ENCODE results near the gene CLIP1.
"Not testable (repeated sequence)": the region's sequence is repeated elsewhere in the genome, so short reads cannot be mapped to it uniquely, and the experiment has no call there.

Gene CLIP1

GRCh38 chr12:122454250-122454721 is 31.8 kb upstream of the CLIP1 start:
- Histone ChIP-seq H2AFZ (ENCODE audit: low read depth, low read length) (peak overlapping the region; percentile 77; the same call in 1 of the 2 replicates), H3K27me3 (ENCODE audit: low read depth, low read length) (no peaks in the 10 kb centered on the region), H3K9me3 (ENCODE audit: insufficient read depth, low read length) (no peaks in the 10 kb centered on the region), H3K9ac (ENCODE audit: low read length) (no peak overlapping the region), H3K4me1 (ENCODE audit: low read length) (peaks cover 6% of the 10 kb centered on the region), H4K20me1 (ENCODE audit: insufficient read depth, low read length) (no peaks in the 10 kb centered on the region), H3K79me2 (ENCODE audit: low read length) (no peaks in the 10 kb centered on the region), H3K36me3 (replicated peaks; ENCODE audit: low read depth, low read length) (no peaks in the 10 kb centered on the region), H3K4me2 (ENCODE audit: low read length) (no peak overlapping the region), H3K27ac (ENCODE audit: low read length) (no peak overlapping the region), H3K4me3 (ENCODE audit: low read length) (no peak overlapping the region)
- TF ChIP-seq CTCF (IDR thresholded peaks at IDR 0.05; ENCODE audit: low read depth, low read length) (no peak), EZH2phosphoT487 (IDR thresholded peaks at IDR 0.05; ENCODE audit: low read depth) (no peak)

- peak overlapping the region; percentile 20; the same call in 1 of the 2 replicates for H2AFZ ChIP-seq (ENCODE audit: low read depth, low read length)
- H3K9ac ChIP-seq (ENCODE audit: low read length) = no peak overlapping the region
- H3K27ac ChIP-seq (ENCODE audit: low read length) = no peak overlapping the region
- H3K4me2 ChIP-seq (ENCODE audit: low read length) = no peak overlapping the region
- peaks cover 6% of the 10 kb centered on the region for H3K4me1 ChIP-seq (ENCODE audit: low read length)
- no peaks in the 10 kb centered on the region for H3K27me3 ChIP-seq (ENCODE audit: low read depth, low read length)
- TF ChIP-seq EZH2phosphoT487 (IDR thresholded peaks at IDR 0.05; ENCODE audit: low read depth) (no peak), CTCF (IDR thresholded peaks at IDR 0.05; ENCODE audit: low read depth, low read length) (no peak)
- no peaks in the 10 kb centered on the region for H3K9me3 ChIP-seq (ENCODE audit: insufficient read depth, low read length)
- no peaks in the 10 kb centered on the region for H4K20me1 ChIP-seq (ENCODE audit: insufficient read depth, low read length)
- no peaks in the 10 kb centered on the region for H3K79me2 ChIP-seq (ENCODE audit: low read length)
- no peaks in the 10 kb centered on the region for H3K36me3 ChIP-seq (replicated peaks; ENCODE audit: low read depth, low read length)
- H3K4me3 ChIP-seq (ENCODE audit: low read length) = no peak overlapping the region
These were observed 30.3 kb upstream of the CLIP1 start for GRCh38 chr12:122452701-122453285.

GRCh38 chr12:122449317-122449716 is 26.8 kb upstream of the CLIP1 start:
- H3K9me3 ChIP-seq (ENCODE audit: insufficient read depth, low read length) = no peaks in the 10 kb centered on the region
- no peaks in the 10 kb centered on the region for H3K79me2 ChIP-seq (ENCODE audit: low read length)
- no peaks in the 10 kb centered on the region for H4K20me1 ChIP-seq (ENCODE audit: insufficient read depth, low read length)
- H2AFZ ChIP-seq (ENCODE audit: low read depth, low read length) = no peak overlapping the region
- H3K27ac ChIP-seq (ENCODE audit: low read length) = no peak overlapping the region
- H3K27me3 ChIP-seq (ENCODE audit: low read depth, low read length) = no peaks in the 10 kb centered on the region
- no peak overlapping the region for H3K9ac ChIP-seq (ENCODE audit: low read length)
- no peaks in the 10 kb centered on the region for H3K36me3 ChIP-seq (replicated peaks; ENCODE audit: low read depth, low read length)
- H3K4me3 ChIP-seq (ENCODE audit: low read length) = no peak overlapping the region
- no peaks in the 10 kb centered on the region for H3K4me1 ChIP-seq (ENCODE audit: low read length)
- TF ChIP-seq EZH2phosphoT487 (IDR thresholded peaks at IDR 0.05; ENCODE audit: low read depth) (no peak), CTCF (IDR thresholded peaks at IDR 0.05; ENCODE audit: low read depth, low read length) (no peak)
- H3K4me2 ChIP-seq (ENCODE audit: low read length) = no peak overlapping the region

- not testable (repeated sequence) for H3K79me2 ChIP-seq (ENCODE audit: low read length); H3K27ac ChIP-seq (ENCODE audit: low read length); H3K4me3 ChIP-seq (ENCODE audit: low read length); H3K36me3 ChIP-seq (replicated peaks; ENCODE audit: low read depth, low read length); H3K9ac ChIP-seq (ENCODE audit: low read length); H3K9me3 ChIP-seq (ENCODE audit: insufficient read depth, low read length); H3K27me3 ChIP-seq (ENCODE audit: low read depth, low read length); H3K4me2 ChIP-seq (ENCODE audit: low read length); H2AFZ ChIP-seq (ENCODE audit: low read depth, low read length); H4K20me1 ChIP-seq (ENCODE audit: insufficient read depth, low read length); H3K4me1 ChIP-seq (ENCODE audit: low read length)
These were observed 25.4 kb upstream of the CLIP1 start for GRCh38 chr12:122447825-122448224.

- not testable (repeated sequence) for H3K9me3 ChIP-seq (ENCODE audit: insufficient read depth, low read length); H3K36me3 ChIP-seq (replicated peaks; ENCODE audit: low read depth, low read length); H3K4me2 ChIP-seq (ENCODE audit: low read length); H3K4me3 ChIP-seq (ENCODE audit: low read length); H3K9ac ChIP-seq (ENCODE audit: low read length); H3K4me1 ChIP-seq (ENCODE audit: low read length); H2AFZ ChIP-seq (ENCODE audit: low read depth, low read length); H3K27ac ChIP-seq (ENCODE audit: low read length); H3K79me2 ChIP-seq (ENCODE audit: low read length); H3K27me3 ChIP-seq (ENCODE audit: low read depth, low read length); H4K20me1 ChIP-seq (ENCODE audit: insufficient read depth, low read length)
These were observed 23.9 kb upstream of the CLIP1 start for GRCh38 chr12:122446390-122446789.

GRCh38 chr12:122444071-122444470 is 21.6 kb upstream of the CLIP1 start:
- not testable (repeated sequence) for H3K9ac ChIP-seq (ENCODE audit: low read length); H3K79me2 ChIP-seq (ENCODE audit: low read length); H3K9me3 ChIP-seq (ENCODE audit: insufficient read depth, low read length); H3K27me3 ChIP-seq (ENCODE audit: low read depth, low read length); H3K4me2 ChIP-seq (ENCODE audit: low read length); H3K4me1 ChIP-seq (ENCODE audit: low read length); H2AFZ ChIP-seq (ENCODE audit: low read depth, low read length); H4K20me1 ChIP-seq (ENCODE audit: insufficient read depth, low read length); H3K27ac ChIP-seq (ENCODE audit: low read length); H3K4me3 ChIP-seq (ENCODE audit: low read length); H3K36me3 ChIP-seq (replicated peaks; ENCODE audit: low read depth, low read length)

GRCh38 chr12:122438822-122439221 is 16.4 kb upstream of the CLIP1 start:
- not testable (repeated sequence) for H3K79me2 ChIP-seq (ENCODE audit: low read length); H3K4me1 ChIP-seq (ENCODE audit: low read length); H2AFZ ChIP-seq (ENCODE audit: low read depth, low read length); H3K4me3 ChIP-seq (ENCODE audit: low read length); H3K4me2 ChIP-seq (ENCODE audit: low read length); H3K27ac ChIP-seq (ENCODE audit: low read length); H3K9ac ChIP-seq (ENCODE audit: low read length); H3K36me3 ChIP-seq (replicated peaks; ENCODE audit: low read depth, low read length); H3K27me3 ChIP-seq (ENCODE audit: low read depth, low read length); H4K20me1 ChIP-seq (ENCODE audit: insufficient read depth, low read length); H3K9me3 ChIP-seq (ENCODE audit: insufficient read depth, low read length)
